A673 (cell line): ENCODE measurements around the gene WHAMM. TPM values are rescaled to one million over a fixed set of nuclear protein-coding genes. Genes with fewer than 3 reads are reported as not detected.

Experiments used
- Bru-seq: library from RNA; stranded (reverse); fragments of 400-500 nt; gene quantifications from one replicate; lab custom pipeline; 2021; lab: Mats Ljungman, UMichigan
- BruChase-seq, 2 experiments: library from RNA; stranded (reverse); fragments of 400-500 nt; gene quantifications; one replicate each; lab custom pipeline; 2021; lab: Mats Ljungman, UMichigan
- BruUV-seq: library from RNA; stranded (reverse); fragments of 400-500 nt; replicated peaks from 2 replicates; lab custom pipeline; 2021; lab: Mats Ljungman, UMichigan
- CTCF ChIA-PET: fragments of 300-600 bp; sonication (Branson Sonifier 250); formaldehyde crosslinking; loops from one replicate; lab custom pipeline; 2022; ENCODE audit warnings: antibody characterized with exemption; lab: Charles Lee
- POLR2A ChIA-PET: fragments of 300-600 bp; sonication (Branson Sonifier 250); formaldehyde crosslinking; loops from one replicate; lab custom pipeline; 2022; ENCODE audit warnings: antibody characterized with exemption; ENCODE audit not compliant: low non-redundant PET; lab: Charles Lee
- DNase-seq: peaks from one replicate; pipeline ENCODE4 v3.0.0-alpha.2; 2015; ENCODE audit warnings: low spot score
- H3K27ac ChIP-seq: fragments of 200-600 bp; sonication (generic); 2 replicates; pipeline ENCODE4 v1.5.1; 2016; ENCODE audit warnings: mixed run types, low read depth, mild to moderate bottlenecking, mixed read lengths, antibody characterized with exemption, low read length; ENCODE audit not compliant: poor library complexity, severe bottlenecking
- H3K27me3 ChIP-seq: fragments of 200-600 bp; sonication (generic); replicated peaks from 2 replicates; pipeline ENCODE4 v1.6.1; 2017; ENCODE audit warnings: mixed run types, low read depth, mild to moderate bottlenecking, mixed read lengths, antibody characterized with exemption, low read length; ENCODE audit not compliant: insufficient read depth, poor library complexity
- H3K36me3 ChIP-seq: fragments of 200-600 bp; sonication (generic); 2 replicates; pipeline ENCODE4 v1.6.1; 2016; ENCODE audit warnings: mixed run types, mild to moderate bottlenecking, mixed read lengths, antibody characterized with exemption, low read length; ENCODE audit not compliant: insufficient read depth, poor library complexity, severe bottlenecking
- H3K4me1 ChIP-seq: fragments of 200-600 bp; sonication (generic); 2 replicates; pipeline ENCODE4 v1.6.1; 2017; ENCODE audit warnings: mixed run types, mild to moderate bottlenecking, mixed read lengths, antibody characterized with exemption, low read length; ENCODE audit not compliant: insufficient read depth, poor library complexity, severe bottlenecking
- H3K4me3 ChIP-seq: fragments of 200-600 bp; sonication (generic); 2 replicates; pipeline ENCODE4 v1.5.1; 2016; ENCODE audit warnings: low read depth, mixed run types, mild to moderate bottlenecking, mixed read lengths, low read length; ENCODE audit not compliant: poor library complexity, severe bottlenecking
- H3K9me3 ChIP-seq: fragments of 200-600 bp; sonication (generic); 2 replicates; pipeline ENCODE4 v1.6.1; 2016; ENCODE audit warnings: mixed run types, low read depth, mild to moderate bottlenecking, mixed read lengths, antibody characterized with exemption, low read length; ENCODE audit not compliant: poor library complexity, severe bottlenecking
- EZH2 ChIP-seq: fragments of 200-600 bp; sonication (generic); IDR thresholded peaks from 2 replicates; pipeline ENCODE4 v1.6.1; 2017; ENCODE audit warnings: borderline replicate concordance, low read depth, mild to moderate bottlenecking, mixed read lengths, antibody characterized with exemption, low read length; ENCODE audit not compliant: poor library complexity, severe bottlenecking
- intact Hi-C: fragments of 100-400 bp; cut with micrococcal nuclease; formaldehyde crosslinking; loops from one replicate; pipeline ENCODE4 v1.10.0; 2022; ENCODE audit not compliant: unreplicated experiment
- long read RNA-seq: library from polyadenylated mRNA; stranded (forward); transcript quantifications from one replicate; pipeline ENCODE4 v2.0.0, GENCODE V29; 2022
- total RNA-seq: library from RNA; stranded (reverse); gene quantifications from 2 replicates; pipeline ENCODE4 v1.2.3, GENCODE V29; 2021
- TF ChIP-seq, protein P1 (sequence below): fragments of 300-800, 200-600 bp; sonication (generic); conservative IDR thresholded peaks from 2 replicates; pipeline ENCODE4 v1.5.1; 2017; ENCODE audit warnings: low read depth, mild to moderate bottlenecking, antibody characterized with exemption, low read length, moderate library complexity, mixed read lengths

Gene WHAMM
- total RNA-seq (5.1 and 5.4 TPM in 2 replicates), Bru-seq, nascent RNA (percentile 78 among the genes with signal in this experiment), BruChase-seq, experiment 1, labeled RNA remaining after a 2-hour chase (percentile 67 among the genes with signal in this experiment), BruChase-seq, experiment 2, labeled RNA remaining after a 6-hour chase (percentile 67 among the genes with signal in this experiment)
- long read RNA-seq, full-length matches to known transcripts = 5 of 10 reads
- long read RNA-seq, partial matches to known transcripts = 2 of 10 reads
- long read RNA-seq, other reads (novel, unspliced or antisense) = 3 of 10 reads

DNA sequence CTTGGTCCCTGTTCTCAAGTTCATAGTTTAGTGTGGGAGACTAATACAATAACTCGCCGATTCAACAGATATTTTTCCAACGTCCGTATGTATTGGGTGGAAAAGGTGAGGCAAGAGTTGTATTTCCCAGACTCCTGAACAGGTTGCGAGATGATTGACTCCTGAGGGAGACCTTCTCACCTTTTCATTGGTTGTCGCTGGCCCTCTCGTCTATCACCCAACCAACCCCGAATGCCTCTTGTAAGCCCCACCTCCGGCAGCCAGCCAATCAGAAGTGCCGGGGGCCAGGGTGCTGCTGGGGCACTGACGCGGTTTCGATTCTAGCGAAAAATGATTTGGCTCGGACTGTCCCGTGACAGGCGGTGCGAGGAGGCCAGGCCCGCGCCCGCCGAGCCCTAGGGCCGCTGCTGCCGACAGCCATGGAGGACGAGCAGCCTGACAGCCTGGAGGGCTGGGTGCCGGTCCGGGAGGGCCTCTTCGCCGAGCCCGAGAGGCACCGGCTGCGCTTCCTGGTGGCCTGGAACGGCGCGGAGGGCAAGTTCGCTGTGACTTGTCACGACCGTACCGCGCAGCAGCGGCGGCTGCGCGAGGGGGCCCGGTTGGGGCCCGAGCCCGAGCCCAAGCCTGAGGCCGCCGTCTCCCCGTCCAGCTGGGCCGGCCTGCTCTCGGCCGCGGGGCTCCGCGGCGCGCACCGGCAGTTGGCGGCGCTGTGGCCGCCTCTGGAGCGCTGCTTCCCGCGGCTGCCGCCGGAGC lies at the start of gene WHAMM:
WHAMM (plus strand) TSS at position 321 of the 753 bp plus-strand sequence; CDS start at position 420, 99 bp downstream.
- ChIA-PET POLR2A (no interaction called here), CTCF (no interaction called here)
- DNase-seq = peak; percentile 99
- H3K4me3 ChIP-seq = peak within 1 kb of the TSS; percentile 95
- peaks cover 5% of the 10 kb centered on the region for H3K4me1 ChIP-seq
- intact Hi-C loops = no loop called here
- no peak for TF ChIP-seq EZH2
- TF ChIP-seq, protein P1, sequence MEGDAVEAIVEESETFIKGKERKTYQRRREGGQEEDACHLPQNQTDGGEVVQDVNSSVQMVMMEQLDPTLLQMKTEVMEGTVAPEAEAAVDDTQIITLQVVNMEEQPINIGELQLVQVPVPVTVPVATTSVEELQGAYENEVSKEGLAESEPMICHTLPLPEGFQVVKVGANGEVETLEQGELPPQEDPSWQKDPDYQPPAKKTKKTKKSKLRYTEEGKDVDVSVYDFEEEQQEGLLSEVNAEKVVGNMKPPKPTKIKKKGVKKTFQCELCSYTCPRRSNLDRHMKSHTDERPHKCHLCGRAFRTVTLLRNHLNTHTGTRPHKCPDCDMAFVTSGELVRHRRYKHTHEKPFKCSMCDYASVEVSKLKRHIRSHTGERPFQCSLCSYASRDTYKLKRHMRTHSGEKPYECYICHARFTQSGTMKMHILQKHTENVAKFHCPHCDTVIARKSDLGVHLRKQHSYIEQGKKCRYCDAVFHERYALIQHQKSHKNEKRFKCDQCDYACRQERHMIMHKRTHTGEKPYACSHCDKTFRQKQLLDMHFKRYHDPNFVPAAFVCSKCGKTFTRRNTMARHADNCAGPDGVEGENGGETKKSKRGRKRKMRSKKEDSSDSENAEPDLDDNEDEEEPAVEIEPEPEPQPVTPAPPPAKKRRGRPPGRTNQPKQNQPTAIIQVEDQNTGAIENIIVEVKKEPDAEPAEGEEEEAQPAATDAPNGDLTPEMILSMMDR = no peak; the same call in 1 of the 2 replicates
- peaks cover 13% of the 10 kb centered on the region for H3K36me3 ChIP-seq
- H3K9me3 ChIP-seq = no peaks in the 10 kb centered on the region
- BruUV-seq = no TSS peak
- H3K27me3 ChIP-seq = no peaks in the 10 kb centered on the region
- peak within 1 kb of the TSS; percentile 94 for H3K27ac ChIP-seq

- H3K27me3 ChIP-seq = no peaks in the 10 kb centered on the region
- TF ChIP-seq, protein P1 = no peak
- no peak for TF ChIP-seq EZH2
- no peak overlapping the region for H3K4me3 ChIP-seq
- peaks cover 10% of the 10 kb centered on the region for H3K36me3 ChIP-seq
- ChIA-PET POLR2A (no interaction called here), CTCF (no interaction called here)
- no peaks in the 10 kb centered on the region for H3K9me3 ChIP-seq
- no peak for DNase-seq
- no peak overlapping the region for H3K27ac ChIP-seq
- intact Hi-C loops = no loop called here
- BruUV-seq = no TSS peak
- no peaks in the 10 kb centered on the region for H3K4me1 ChIP-seq
These were observed 45.9 kb upstream of the WHAMM start for GRCh38 chr15:82763361-82764116.

- no peak for DNase-seq
- Histone ChIP-seq H3K36me3 (peaks cover 5% of the 10 kb centered on the region), H3K27ac (no peak overlapping the region), H3K4me3 (no peak overlapping the region), H3K4me1 (no peaks in the 10 kb centered on the region), H3K9me3 (no peaks in the 10 kb centered on the region), H3K27me3 (no peaks in the 10 kb centered on the region)
- no TSS peak for BruUV-seq
- ChIA-PET CTCF (no interaction called here), POLR2A (no interaction called here)
- TF ChIP-seq, protein P1 = no peak
- no peak for TF ChIP-seq EZH2
- intact Hi-C loops = no loop called here
These were observed 45.3 kb upstream of the WHAMM start for GRCh38 chr15:82764117-82764490.
